Measurements from ENCODE around the gene CRADD. TPM values are rescaled to one million over a fixed set of nuclear protein-coding genes. Genes with fewer than 3 reads are reported as not detected.

The CRADD gene
- total RNA-seq, 1 donor = 12.9 TPM

DNA sequence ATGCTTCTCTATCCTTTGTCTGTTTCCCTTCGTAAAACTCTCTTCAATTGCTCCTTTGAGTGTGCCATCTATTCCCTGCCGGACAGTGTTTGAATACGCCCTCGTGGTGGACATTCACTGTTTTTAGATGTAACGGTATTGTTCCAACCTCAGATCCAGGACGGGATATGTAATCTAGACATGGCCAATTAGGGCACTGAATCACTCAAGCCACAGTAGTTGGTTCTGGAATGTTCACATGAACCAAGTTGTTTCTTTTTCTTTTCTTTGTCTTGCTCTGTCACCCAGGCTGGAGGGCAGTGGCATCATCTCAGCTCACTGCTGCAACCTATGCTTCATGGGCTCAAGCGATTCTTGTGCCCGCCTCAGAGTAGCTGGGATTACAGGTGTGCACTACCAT, 267.0 kb downstream of the CRADD start:
- no peak for DNase-seq (ENCODE audit: low read depth)
- TF ChIP-seq, protein P1, sequence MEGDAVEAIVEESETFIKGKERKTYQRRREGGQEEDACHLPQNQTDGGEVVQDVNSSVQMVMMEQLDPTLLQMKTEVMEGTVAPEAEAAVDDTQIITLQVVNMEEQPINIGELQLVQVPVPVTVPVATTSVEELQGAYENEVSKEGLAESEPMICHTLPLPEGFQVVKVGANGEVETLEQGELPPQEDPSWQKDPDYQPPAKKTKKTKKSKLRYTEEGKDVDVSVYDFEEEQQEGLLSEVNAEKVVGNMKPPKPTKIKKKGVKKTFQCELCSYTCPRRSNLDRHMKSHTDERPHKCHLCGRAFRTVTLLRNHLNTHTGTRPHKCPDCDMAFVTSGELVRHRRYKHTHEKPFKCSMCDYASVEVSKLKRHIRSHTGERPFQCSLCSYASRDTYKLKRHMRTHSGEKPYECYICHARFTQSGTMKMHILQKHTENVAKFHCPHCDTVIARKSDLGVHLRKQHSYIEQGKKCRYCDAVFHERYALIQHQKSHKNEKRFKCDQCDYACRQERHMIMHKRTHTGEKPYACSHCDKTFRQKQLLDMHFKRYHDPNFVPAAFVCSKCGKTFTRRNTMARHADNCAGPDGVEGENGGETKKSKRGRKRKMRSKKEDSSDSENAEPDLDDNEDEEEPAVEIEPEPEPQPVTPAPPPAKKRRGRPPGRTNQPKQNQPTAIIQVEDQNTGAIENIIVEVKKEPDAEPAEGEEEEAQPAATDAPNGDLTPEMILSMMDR (IDR thresholded peaks at IDR 0.05; ENCODE audit: insufficient read depth, low read length) = no peak
- no peak overlapping the region for H3K4me3 ChIP-seq (ENCODE audit: low read depth, low read length)

Small RNA genes within 50 kb of the gene (small RNA-seq; reads per million reads assigned to genes)
- gene RN7SL630P = not detected

Other genes with a start within 250 kb of the CRADD start
- 18.6 and 63.5 TPM in 2 replicates for gene UBE2N, start 235.4 kb upstream of the CRADD start, total RNA-seq (ENCODE audit: low replicate concordance)
- 19.0 and 96.6 TPM in 2 replicates for gene MRPL42, start 209.9 kb upstream of the CRADD start, total RNA-seq (ENCODE audit: low replicate concordance)
- 6.3 and 15.0 TPM in 2 replicates for gene SOCS2, start 104.7 kb upstream of the CRADD start, total RNA-seq (ENCODE audit: low replicate concordance)

All from fibroblast of the aortic adventitia (primary cell).